ENCODE measurements around the gene PHLDA1. TPM values are rescaled to one million over a fixed set of nuclear protein-coding genes. Genes with fewer than 3 reads are reported as not detected.

PHLDA1 gene
- total RNA-seq, 1 experiment from 2014 or later, result 203 TPM

- H3K36me3 Mint-ChIP-seq (ENCODE audit: insufficient read depth, unreplicated experiment), result no peaks in the 10 kb centered on the region
- no TSS peak for BruUV-seq (replicated peaks)
- no peak overlapping the region for H3K27ac Mint-ChIP-seq (ENCODE audit: low read depth, unreplicated experiment)
- no peak overlapping the region for H3K4me3 Mint-ChIP-seq (ENCODE audit: unreplicated experiment)
- ChIA-PET POLR2A (interaction anchor here (0.6 kb wide), 1 partner anchor 438 kb away, joined by 3 read pairs; no protein-coding TSS in a partner anchor), CTCF (interaction anchor here (0.5 to 1.1 kb wide), 2 partner anchors 21 to 23 kb away, joined by 3 to 5 read pairs; no protein-coding TSS in a partner anchor)
- intact Hi-C loops (cut with micrococcal nuclease), result no loop called here
- H3K27me3 Mint-ChIP-seq (ENCODE audit: insufficient read depth, unreplicated experiment), result no peaks in the 10 kb centered on the region
- peaks cover 6% of the 10 kb centered on the region for H3K9me3 Mint-ChIP-seq (ENCODE audit: unreplicated experiment)
- no peaks in the 10 kb centered on the region for H3K4me1 Mint-ChIP-seq (ENCODE audit: insufficient read depth, unreplicated experiment)
- DNase-seq (ENCODE audit: unreplicated experiment), result no peak
- TF ChIP-seq CTCF (IDR thresholded peaks at IDR 0.05; ENCODE audit: unreplicated experiment), result no peak
These were observed 25.3 kb downstream of the PHLDA1 start for GRCh38 chr12:76006028-76006925.

GRCh38 chr12:76003355-76003638 lies 28.3 kb downstream of the PHLDA1 start:
- CTCF ChIA-PET, result interaction anchor here (0.5 kb wide), 1 partner anchor 581 kb away, joined by 3 read pairs; no protein-coding TSS in a partner anchor
- no peak for TF ChIP-seq CTCF (IDR thresholded peaks at IDR 0.05; ENCODE audit: unreplicated experiment)
- H3K4me3 Mint-ChIP-seq (ENCODE audit: unreplicated experiment), result no peak overlapping the region
- no peaks in the 10 kb centered on the region for H3K36me3 Mint-ChIP-seq (ENCODE audit: insufficient read depth, unreplicated experiment)
- H3K9me3 Mint-ChIP-seq (ENCODE audit: unreplicated experiment), result peaks cover 6% of the 10 kb centered on the region
- no peak overlapping the region for H3K27ac Mint-ChIP-seq (ENCODE audit: low read depth, unreplicated experiment)
- no TSS peak for BruUV-seq (replicated peaks)
- POLR2A ChIA-PET, result interaction anchor here (1.0 to 1.4 kb wide), 3 partner anchors 10 to 380 kb away, joined by 3 to 4 read pairs (median 3); partner anchors contain the start of gene PHLDA1
- no peak for DNase-seq (ENCODE audit: unreplicated experiment)
- H3K4me1 Mint-ChIP-seq (ENCODE audit: insufficient read depth, unreplicated experiment), result peaks cover 11% of the 10 kb centered on the region
- intact Hi-C loops (cut with micrococcal nuclease), result no loop called here
- no peaks in the 10 kb centered on the region for H3K27me3 Mint-ChIP-seq (ENCODE audit: insufficient read depth, unreplicated experiment)

- CTCF ChIA-PET, result interaction anchor here (0.5 to 0.6 kb wide), 2 partner anchors 260 to 581 kb away, joined by 3 read pairs; no protein-coding TSS in a partner anchor
- Mint-ChIP-seq H3K4me3 (ENCODE audit: unreplicated experiment) (no peak overlapping the region), H3K36me3 (ENCODE audit: insufficient read depth, unreplicated experiment) (no peaks in the 10 kb centered on the region), H3K27me3 (ENCODE audit: insufficient read depth, unreplicated experiment) (no peaks in the 10 kb centered on the region), H3K27ac (ENCODE audit: low read depth, unreplicated experiment) (no peak overlapping the region), H3K4me1 (ENCODE audit: insufficient read depth, unreplicated experiment) (peaks cover 13% of the 10 kb centered on the region), H3K9me3 (ENCODE audit: unreplicated experiment) (peaks cover 6% of the 10 kb centered on the region)
- POLR2A ChIA-PET, result interaction anchor here (1.0 to 1.4 kb wide), 3 partner anchors 11 to 379 kb away, joined by 3 to 4 read pairs (median 3); partner anchors contain the start of gene PHLDA1
- DNase-seq (ENCODE audit: unreplicated experiment), result no peak
- TF ChIP-seq CTCF (IDR thresholded peaks at IDR 0.05; ENCODE audit: unreplicated experiment), result no peak
- intact Hi-C loops (cut with micrococcal nuclease), result no loop called here
- no TSS peak for BruUV-seq (replicated peaks)
These were observed 28.8 kb downstream of the PHLDA1 start for GRCh38 chr12:76002598-76003354.
